K562 (cell line): Measurements from ENCODE around the gene ST6GAL1.

Experiments
- ERF ChIP-seq: fragments of 450-650 bp; formaldehyde crosslinking; IDR thresholded peaks from 2 replicates; pipeline ENCODE4 v1.4.0; 2020; ENCODE audit warnings: mild to moderate bottlenecking, mixed read lengths
- TRIM25 ChIP-seq: fragments of 450-650 bp; IDR thresholded peaks from 2 replicates; pipeline ENCODE4 v1.7.0; 2016; ENCODE audit warnings: borderline replicate concordance
- ZNF436 ChIP-seq: fragments of 250-450, 450-650 bp; sonication (Bioruptor Pico); formaldehyde crosslinking; IDR thresholded peaks from 2 replicates; pipeline ENCODE4 v1.7.0; 2020; ENCODE audit warnings: mild to moderate bottlenecking

- TF ChIP-seq TRIM25 = no peak
- TF ChIP-seq ERF = no peak
- no peak for TF ChIP-seq ZNF436 (CRISPR knock-in tag)
Measured at GRCh38 chr3:187072102-187072501, 141.8 kb downstream of the ST6GAL1 start.
